ENCODE data around the gene CPLX1.

Gene CPLX1

GRCh38 chr4:857461-857860 lies 31.5 kb upstream of the CPLX1 start:
- no peak for DNase-seq (ENCODE audit: low read depth, low spot score)
- H3K4me3 ChIP-seq (ENCODE audit: low read length): no peak overlapping the region

GRCh38 chr4:856225-856901 lies 30.4 kb upstream of the CPLX1 start:
- no peak overlapping the region for H3K4me3 ChIP-seq (ENCODE audit: low read length)
- DNase-seq (ENCODE audit: low read depth, low spot score): no peak

GRCh38 chr4:855880-856224 lies 29.9 kb upstream of the CPLX1 start:
- no peak overlapping the region for H3K4me3 ChIP-seq (ENCODE audit: low read length)
- DNase-seq (ENCODE audit: low read depth, low spot score): no peak

GRCh38 chr4:854356-854755 lies 28.4 kb upstream of the CPLX1 start:
- H3K4me3 ChIP-seq (ENCODE audit: low read length): no peak overlapping the region
- no peak for DNase-seq (ENCODE audit: low read depth, low spot score)

GRCh38 chr4:853416-853781 lies 27.5 kb upstream of the CPLX1 start:
- DNase-seq (ENCODE audit: low read depth, low spot score): no peak
- H3K4me3 ChIP-seq (ENCODE audit: low read length): no peak overlapping the region

GRCh38 chr4:851701-852430 lies 25.9 kb upstream of the CPLX1 start:
- no peak for DNase-seq (ENCODE audit: low read depth, low spot score)
- H3K4me3 ChIP-seq (ENCODE audit: low read length): no peak overlapping the region

- DNase-seq (ENCODE audit: low read depth, low spot score): no peak
- no peak overlapping the region for H3K4me3 ChIP-seq (ENCODE audit: low read length)
Observed at GRCh38 chr4:850323-850945, 24.5 kb upstream of the CPLX1 start.

GRCh38 chr4:849478-850175 lies 23.7 kb upstream of the CPLX1 start:
- no peak for DNase-seq (ENCODE audit: low read depth, low spot score)
- H3K4me3 ChIP-seq (ENCODE audit: low read length): no peak overlapping the region

- no peak overlapping the region for H3K4me3 ChIP-seq (ENCODE audit: low read length)
- no peak for DNase-seq (ENCODE audit: low read depth, low spot score)
Observed at GRCh38 chr4:848803-849477, 23.0 kb upstream of the CPLX1 start.

- H3K4me3 ChIP-seq (ENCODE audit: low read length): no peak overlapping the region
- DNase-seq (ENCODE audit: low read depth, low spot score): no peak
Observed at GRCh38 chr4:848307-848691, 22.4 kb upstream of the CPLX1 start.

GRCh38 chr4:845836-846251 lies 19.9 kb upstream of the CPLX1 start:
- no peak for DNase-seq (ENCODE audit: low read depth, low spot score)
- no peak overlapping the region for H3K4me3 ChIP-seq (ENCODE audit: low read length)

GRCh38 chr4:845233-845835 lies 19.4 kb upstream of the CPLX1 start:
- no peak overlapping the region for H3K4me3 ChIP-seq (ENCODE audit: low read length)
- DNase-seq (ENCODE audit: low read depth, low spot score): no peak

- no peak for DNase-seq (ENCODE audit: low read depth, low spot score)
- no peak overlapping the region for H3K4me3 ChIP-seq (ENCODE audit: low read length)
Observed at GRCh38 chr4:844752-845232, 18.9 kb upstream of the CPLX1 start.

- H3K4me3 ChIP-seq (ENCODE audit: low read length): no peak overlapping the region
- no peak for DNase-seq (ENCODE audit: low read depth, low spot score)
Observed at GRCh38 chr4:839675-840443, 13.9 kb upstream of the CPLX1 start.

- no peak overlapping the region for H3K4me3 ChIP-seq (ENCODE audit: low read length)
- no peak for DNase-seq (ENCODE audit: low read depth, low spot score)
Observed at GRCh38 chr4:837772-838171, 11.8 kb upstream of the CPLX1 start.

- no peak for DNase-seq (ENCODE audit: low read depth, low spot score)
Observed at GRCh38 chr4:836750-837301, 10.9 kb upstream of the CPLX1 start.

GRCh38 chr4:836003-836511 lies 10.1 kb upstream of the CPLX1 start:
- no peak for DNase-seq (ENCODE audit: low read depth, low spot score)
- H3K4me3 ChIP-seq (ENCODE audit: low read length): no peak overlapping the region

More at GRCh38 chr4:836750-837301, 10.9 kb upstream of the CPLX1 start:
- no peak overlapping the region for H3K4me3 ChIP-seq (ENCODE audit: low read length)
